ENCODE results near the gene ACR.
A peak's percentile ranks its signal among the peaks of the same experiment; 100 is the strongest.
"Not testable (repeated sequence)": the region's sequence is repeated elsewhere in the genome, so short reads cannot be mapped to it uniquely, and the experiment has no call there.

ACR gene

DNA sequence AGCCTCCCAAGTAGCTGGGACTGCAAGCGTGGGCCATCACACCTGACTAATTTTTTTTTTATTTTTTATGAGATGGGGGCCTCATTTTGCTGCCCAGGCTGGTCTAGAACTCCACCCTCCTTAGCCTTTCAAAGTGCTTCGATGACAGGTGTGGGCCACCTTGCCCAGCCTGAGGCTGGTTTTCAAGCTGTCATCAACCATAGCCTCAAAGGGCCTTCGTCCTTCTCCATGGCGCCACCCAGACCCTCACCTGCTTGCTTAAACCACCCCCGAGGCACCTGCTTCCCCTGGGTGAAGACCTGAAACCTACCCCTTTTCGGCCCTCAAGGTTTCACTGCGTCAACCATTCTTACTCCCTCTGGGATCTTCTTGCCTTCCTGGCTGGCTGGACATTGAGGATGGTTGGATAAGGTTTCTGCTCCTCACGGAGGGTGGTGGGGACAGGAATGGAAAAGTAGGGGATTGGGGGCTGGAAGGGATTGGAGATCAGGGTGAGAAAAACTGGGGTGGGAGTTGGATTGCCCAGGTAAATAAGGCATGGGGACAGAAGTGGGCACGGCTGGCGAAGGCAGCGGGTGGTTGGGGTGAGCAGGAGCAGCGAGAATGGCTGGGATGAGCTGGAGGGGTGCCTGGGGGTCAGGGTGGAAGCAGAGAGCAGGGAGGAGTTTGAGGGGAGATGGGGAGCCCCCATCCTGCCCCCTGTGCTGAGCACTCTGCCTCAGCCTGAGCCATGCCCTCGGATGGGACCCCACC lies 2.8 kb upstream of the ACR start:
- DNase-seq = no peak

DNA sequence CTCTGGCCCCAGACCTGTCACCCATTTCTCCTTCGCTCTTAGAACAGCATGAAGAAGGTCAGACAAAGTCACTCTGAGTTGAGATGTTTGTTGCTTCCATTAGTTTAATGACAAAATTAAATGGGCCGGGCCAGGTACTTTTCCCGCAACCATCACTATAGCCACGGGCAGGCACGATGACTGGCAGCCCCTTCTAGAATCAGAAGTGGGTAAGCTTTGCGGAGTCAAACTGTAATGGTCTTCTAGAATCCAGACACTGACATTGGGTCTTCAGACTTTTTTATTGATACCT lies 2.3 kb upstream of the ACR start:
- no peak for DNase-seq

DNA sequence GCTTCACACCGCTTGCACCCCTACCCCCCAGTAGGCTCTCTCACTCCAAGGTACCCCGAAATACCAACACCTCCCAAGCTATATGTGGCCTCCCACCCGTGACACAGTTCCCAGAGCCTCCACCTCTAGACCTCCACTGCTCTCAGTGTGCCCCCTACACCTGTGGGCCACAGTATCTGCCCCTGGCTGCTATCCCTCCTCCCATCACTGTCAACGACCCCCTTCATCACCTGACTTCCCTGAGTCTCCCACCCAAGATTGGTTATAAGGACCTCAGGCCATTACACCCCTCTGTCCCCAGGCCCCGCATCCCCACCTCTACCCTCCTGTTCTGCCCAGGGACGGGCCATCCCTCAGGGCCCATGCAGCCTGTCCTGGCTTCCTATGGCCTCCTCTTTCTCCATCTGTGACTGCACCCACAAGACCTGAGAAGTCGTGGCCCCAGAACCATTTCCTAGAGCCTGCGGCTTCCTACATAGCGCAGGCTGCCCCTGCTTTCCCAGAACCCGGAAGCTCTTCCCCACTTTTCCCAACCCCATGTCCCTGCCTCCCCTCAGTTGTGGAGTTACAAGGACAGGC lies 734 bp downstream of the ACR start:
- DNase-seq = no peak

DNA sequence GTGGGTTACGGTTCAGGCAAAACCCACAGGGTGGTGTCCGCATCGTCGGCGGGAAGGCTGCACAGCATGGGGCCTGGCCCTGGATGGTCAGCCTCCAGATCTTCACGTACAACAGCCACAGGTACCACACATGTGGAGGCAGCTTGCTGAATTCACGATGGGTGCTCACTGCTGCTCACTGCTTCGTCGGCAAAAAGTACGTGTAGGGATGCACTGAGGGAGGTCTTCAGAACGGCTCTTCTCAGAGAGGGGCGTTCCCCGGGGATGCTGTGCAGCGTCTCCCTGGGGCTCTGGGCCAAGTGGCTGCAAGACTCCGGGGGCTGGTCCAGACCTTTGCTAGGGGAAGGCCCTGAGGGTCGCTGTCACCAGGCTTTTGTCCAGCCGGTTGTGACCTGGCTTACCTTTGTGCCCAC lies 1.3 kb downstream of the ACR start:
- DNase-seq = no peak

DNA sequence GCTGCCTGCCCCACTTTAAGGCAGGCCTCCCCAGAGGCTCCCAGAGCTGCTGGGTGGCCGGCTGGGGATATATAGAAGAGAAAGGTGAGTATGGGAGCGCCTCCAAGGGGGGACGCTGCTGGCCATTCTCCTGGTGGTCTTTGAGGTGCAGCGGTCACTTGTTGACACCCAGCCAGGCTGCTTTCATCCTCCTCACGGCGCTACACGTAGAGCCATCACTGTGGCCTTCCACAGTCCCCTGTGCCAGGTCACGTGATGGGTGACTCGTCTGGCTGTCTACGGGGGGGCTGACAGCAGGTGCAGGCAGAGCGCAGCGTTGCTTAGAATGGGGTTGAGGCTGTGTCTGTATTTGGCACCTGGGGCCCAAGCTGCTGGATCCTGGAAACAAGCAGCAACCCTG lies 1.9 kb downstream of the ACR start:
- no peak for DNase-seq

DNA sequence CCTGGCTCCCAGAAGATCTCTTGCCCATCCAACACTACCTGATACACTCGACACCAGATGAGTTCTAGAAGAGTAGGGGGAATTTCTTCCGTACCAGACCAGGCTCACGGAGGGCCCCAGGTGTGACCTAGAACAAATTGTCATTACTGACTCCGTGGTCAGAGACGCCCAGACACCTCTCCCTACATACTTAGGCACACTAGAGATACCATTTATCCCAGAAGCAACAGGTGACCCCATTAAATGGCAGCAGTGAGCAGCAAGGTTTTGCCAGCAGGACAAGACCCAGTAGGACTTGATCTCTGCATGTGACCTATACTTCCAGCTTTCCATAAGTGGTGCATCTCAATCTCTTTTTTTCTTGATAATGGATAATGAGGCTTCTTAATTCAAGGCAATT lies 2.7 kb downstream of the ACR start:
- not testable (repeated sequence) for DNase-seq

DNA sequence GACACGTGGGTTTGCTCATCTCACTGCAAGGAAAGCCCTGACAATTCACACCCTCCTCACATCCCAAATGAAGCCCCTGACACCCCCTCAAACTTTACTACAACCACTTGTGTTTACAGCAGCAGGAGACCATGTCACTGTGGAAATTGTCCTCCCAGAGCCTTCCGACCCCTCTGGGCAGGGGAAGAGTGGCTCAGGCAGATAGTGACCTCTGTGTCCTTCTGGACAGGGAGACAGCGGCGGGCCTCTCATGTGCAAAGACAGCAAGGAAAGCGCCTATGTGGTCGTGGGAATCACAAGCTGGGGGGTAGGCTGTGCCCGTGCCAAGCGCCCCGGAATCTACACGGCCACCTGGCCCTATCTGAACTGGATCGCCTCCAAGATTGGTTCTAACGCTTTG lies 6.4 kb downstream of the ACR start:
- not testable (repeated sequence) for DNase-seq

DNA sequence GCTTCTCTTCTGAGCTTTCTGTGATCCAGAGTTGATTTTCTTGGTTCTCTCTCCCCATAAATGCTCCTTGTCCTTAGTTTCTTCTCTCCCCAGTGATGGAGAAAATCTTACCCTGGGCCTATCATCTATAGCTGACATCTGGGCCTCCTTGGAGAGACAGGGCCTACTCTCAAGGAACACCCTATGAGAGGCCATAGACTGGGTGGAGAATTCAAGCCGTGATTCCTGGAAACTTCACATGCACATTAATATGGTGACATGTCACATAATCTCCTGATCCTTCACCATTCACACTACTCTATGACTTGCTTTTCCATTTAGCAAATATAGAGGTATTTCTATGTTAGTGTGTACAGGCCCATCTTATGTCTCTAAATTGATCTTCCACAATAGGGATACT lies 9.5 kb downstream of the ACR start:
- not testable (repeated sequence) for DNase-seq

DNA sequence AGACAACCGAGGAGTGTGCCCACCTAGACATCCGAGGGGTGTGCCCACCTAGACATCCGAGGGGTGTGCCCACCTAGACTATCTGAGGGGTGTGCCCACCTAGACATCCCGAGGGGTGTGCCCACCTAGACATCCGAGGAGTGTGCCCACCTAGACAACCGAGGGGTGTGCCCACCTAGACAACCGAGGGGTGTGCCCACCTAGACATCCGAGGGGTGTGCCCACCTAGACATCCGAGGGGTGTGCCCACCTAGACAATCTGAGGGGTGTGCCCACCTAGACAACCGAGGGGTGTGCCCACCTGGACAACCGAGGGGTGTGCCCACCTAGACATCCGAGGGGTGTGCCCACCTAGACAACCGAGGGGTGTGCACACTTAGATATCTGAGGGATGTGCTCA lies 10.6 kb downstream of the ACR start:
- not testable (repeated sequence) for DNase-seq

DNA sequence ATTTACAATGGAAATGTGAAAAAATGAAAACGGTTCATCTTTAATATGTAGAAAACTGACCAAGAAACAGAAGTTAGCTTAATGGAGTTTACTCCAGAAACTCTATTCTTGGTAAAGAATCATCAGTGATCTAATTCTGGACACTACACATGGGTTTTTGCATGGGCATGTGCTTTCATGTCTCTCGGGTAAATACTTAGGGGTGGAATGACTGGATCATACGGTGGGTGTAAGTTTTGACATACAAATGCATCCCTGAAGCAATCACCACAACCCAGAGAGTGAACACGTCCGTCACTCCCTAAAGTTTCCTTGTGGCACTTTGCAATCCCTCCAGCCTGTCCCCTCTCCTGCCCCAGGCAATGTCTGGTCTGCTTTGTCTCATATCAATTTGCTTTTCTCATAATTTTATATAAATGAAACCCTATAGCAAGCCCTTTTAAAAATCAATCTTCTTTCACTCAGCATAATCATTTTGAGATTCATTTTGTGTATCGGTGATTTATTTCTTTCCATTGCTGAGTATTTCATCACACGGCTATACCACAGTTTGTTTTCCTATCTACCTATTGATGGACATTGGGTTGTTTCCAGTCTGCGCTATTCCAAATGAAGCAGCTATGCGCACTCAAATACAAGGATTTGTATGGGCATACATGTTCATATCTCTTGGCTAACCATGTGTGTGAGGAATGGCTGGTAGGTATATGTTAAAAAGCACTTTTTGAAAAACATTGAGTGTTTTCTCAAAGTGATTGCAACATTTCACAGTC lies 11.5 kb downstream of the ACR start:
- DNase-seq = not testable (repeated sequence)

DNA sequence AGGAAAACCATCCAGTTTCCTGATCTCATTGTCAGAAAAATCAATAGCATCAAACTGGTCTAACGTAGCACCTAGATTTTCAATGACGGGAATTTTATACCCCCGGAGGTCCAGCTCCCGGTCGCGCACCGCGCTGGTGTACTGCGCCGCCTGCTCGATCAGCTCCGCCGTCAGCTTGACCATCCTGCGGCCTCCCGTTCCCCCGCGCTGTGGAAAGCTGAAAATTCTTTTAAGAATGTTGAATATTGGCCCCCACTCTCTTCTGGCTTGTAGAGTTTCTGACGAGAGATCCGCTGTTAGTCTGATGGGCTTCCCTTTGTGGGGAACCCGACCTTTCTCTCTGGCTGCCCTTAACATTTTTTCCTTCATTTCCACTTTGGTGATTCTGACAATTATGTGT lies 17.2 kb downstream of the ACR start:
- DNase-seq = not testable (repeated sequence)

DNA sequence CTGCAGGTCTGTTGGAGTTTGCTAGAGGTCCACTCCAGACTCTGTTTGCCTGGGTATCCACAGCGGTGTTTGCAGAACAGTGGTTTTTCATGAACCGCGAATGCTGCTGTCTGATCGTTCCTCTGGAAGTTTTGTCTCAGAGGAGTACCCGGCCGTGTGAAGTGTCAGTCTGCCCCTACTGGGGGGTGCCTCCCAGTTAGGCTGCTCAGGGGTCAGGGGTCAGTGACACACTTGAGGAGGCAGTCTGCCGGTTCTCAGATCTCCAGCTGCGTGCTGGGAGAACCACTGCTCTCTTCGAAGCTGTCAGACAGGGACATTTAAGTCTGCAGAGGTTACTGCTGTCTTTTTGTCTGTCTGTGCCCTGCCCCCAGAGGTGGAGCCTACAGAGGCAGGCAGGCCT lies 18.4 kb downstream of the ACR start:
- not testable (repeated sequence) for DNase-seq

DNA sequence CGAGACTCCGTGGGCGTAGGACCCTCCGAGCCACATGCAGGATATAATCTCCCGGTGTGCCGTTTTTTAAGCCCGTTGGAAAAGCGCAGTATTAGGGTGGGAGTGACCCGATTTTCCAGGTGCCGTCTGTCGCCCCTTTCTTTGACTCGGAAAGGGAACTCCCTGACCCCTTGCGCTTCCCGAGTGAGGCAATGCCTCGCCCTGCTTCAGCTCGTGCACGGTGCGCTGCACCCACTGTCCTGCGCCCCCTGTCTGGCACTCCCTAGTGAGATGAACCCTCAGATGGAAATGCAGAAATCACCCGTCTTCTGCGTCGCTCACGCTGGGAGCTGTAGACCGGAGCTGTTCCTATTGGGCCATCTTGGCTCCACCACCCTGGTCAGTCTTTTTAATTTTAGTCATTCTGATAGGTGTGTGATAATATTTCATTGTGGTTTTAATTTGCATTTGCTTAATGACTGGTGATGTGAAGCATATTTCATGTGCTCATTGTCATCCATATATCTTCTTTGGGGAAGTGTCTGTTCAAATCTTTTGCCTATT lies 19.0 kb downstream of the ACR start:
- DNase-seq = not testable (repeated sequence)

DNA sequence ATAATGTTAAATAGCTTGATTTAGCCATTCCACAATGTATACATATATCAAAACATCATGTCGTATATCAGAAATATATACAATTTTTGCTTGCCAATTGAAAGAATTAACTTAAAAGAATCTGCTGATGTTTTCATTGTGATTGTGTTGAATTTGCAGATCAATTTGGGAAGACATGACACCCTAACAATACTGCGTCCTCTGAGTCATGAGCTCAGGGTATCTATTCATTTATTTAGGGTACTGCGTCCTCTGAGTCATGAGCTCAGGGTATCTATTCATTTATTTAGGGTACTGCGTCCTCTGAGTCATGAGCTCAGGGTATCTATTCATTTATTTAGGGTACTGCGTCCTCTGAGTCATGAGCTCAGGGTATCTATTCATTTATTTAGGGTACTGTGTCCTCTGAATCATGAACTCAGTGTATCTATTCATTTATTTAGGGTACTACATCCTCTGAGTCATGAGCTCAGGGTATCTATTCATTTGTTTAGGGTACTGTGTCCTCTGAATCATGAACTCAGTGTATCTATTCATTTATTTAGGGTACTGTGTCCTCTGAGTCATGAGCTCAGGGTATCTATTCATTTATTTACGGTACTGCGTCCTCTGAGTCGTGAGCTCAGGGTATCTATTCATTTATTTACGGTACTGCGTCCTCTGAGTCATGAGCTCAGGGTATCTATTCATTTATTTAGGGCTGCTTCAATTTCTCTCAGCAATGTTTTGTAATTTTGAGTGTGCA lies 21.8 kb downstream of the ACR start:
- DNase-seq = not testable (repeated sequence)

DNA sequence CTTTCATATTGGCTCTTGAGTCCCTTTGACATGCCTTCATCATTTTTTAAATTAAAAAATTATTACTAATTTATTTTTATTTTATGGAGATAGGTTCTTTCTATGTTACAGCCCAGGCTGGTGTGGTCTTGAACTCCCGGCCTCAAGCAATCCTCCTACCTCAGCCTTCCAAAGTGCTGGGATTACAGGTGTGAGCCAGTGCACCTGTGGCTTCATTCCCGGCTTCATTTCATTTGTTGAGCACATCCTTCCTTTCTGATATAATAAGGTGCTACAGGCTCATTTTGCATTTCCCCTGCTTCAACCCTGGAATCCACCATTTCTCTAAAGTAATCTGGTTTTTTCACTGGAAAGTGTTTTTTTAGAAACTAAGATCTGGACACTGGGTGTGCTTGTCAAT lies 23.8 kb downstream of the ACR start:
- not testable (repeated sequence) for DNase-seq

DNA sequence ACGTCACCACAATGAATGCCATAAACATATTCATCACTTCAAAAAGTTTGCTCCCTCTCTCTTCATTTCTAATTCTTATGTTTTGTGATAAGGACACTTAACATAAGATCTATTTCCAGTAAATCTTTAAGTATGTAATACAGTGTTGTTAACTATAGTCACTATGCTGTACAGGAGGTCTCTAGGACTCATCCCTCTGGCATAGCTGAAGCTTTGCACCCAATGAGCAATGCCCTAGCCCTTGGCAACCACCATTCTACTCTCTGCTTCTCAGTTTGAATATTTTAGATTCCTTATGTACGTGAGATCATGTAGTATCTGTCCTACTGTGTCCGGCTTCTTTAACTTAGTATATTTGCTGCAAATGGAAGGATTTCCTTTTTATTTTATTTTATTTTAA lies 26.3 kb downstream of the ACR start:
- DNase-seq = not testable (repeated sequence)

DNA sequence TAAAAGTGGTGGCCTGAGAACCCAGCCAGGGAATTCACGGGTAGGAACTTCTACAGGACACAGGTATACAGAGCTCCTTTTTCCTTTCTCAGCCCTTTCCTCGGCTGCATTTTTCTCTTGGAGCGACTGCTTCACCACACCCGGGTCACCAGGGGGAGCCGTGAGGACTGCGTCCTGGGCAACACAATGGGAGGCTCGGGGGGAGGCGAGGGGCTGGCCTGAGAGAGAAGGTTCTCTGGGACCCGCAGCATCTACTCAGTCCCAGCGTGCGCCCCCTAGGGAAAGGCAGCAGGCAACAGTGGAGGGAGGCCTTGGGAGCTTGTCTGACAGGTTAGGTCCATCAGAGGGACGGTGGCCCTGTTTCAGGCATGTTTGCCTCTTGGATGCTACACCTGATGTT lies 37.1 kb downstream of the ACR start:
- peak; percentile 63 for DNase-seq

DNA sequence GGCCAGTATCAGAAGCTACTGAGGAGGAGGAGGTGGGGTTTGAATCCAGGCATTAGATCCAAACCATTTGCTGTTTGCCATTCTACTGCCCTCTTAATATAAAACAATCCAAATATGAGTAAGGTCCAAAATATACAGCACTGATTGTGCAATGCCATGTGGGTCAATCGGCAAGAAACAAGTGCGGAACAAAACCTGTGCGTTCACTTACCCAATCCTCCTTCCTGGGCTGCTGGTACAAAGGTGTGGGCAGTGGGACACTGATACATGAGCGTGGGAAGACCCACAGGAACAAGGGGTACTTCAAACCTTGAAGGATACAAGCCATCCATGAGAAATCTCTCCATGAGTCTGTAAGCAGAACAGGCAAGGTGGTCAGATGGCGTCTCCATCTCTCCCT lies 39.6 kb downstream of the ACR start:
- DNase-seq = not testable (repeated sequence)

DNA sequence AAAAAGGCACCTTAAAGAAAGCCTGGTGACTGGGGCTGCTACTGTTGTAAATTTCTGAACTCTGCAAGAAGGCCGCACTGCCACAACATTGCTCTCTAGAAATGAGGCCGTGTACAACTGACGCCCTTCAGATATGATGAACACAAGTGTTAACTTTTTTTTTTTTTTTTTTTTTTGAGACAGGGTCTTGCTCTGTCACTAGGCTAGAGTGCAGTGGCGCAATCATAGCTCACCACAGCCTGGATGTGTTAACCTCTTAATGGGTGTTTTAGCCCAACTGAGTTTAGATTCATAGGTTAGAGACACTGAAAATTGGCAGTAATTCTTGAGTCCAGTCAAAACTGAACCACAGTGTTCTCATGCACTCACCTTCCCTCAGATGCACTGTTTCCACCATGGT lies 42.2 kb downstream of the ACR start:
- DNase-seq = not testable (repeated sequence)

DNA sequence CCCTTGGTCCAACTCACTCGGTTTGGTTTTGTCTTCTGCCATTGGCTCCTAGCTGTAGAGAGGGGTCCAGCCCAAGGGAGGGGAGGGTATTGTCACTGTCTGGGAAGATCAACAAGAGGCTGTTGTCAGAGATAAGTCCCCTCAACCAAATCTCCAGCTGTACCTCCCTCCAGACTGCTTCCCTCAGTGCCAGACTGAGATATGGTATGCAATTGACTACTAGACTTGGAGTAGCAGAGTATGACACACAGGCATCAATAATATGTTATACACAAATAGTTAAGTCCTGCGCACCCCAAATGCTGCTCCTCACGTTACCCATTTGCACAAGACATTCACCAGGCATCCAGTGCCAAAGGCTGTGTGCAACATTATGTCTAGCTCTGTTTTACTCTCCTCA lies 44.2 kb downstream of the ACR start:
- not testable (repeated sequence) for DNase-seq

DNA sequence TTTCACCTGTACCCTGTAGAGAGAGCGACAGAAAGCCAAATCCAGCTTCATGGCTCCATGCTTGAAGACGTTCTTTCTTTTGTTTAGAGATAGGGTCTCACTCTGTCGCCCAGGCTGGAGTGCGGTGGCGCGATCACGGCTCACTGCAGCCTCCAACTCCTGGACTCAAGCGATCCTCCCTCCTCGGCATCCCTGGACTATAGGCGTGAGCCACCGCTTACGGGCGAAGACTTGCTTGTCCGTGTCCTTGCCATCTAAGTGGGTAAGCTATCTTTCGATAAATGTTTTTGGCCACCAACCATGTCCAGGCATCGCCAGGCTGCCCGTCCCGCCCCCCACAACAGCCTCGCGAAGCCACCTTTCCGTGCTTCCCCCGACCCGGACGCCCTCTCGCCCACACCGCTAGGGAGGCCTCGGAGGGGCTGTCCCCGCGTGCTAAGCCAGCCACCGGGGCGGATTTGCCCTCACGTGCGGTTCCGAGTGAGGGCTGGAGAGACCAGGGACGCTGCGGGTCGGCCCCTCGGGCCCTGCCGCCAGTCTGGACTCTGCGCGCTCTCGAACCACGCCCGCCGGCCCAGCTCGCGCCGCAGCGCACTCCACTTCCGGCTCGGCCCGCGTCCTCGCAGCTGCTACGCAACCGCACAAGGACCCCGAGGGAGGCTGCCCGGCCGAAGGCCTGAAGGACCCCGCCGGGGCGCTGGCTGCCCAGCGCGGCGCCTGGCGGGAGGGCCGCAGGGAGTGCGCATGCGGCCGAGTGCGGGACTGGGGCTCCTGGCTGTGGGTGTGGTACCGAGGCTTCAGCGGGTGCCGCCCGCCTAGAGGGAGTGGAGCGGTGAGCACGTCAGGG lies 45.3 kb downstream of the ACR start, which contains the start of gene RABL2B:
TSS of gene RABL2B (minus strand) at position 604 of the 847 bp plus-strand sequence. CDS start 1,342 bp downstream, outside the sequence.
- peak; percentile 58 for DNase-seq

DNA sequence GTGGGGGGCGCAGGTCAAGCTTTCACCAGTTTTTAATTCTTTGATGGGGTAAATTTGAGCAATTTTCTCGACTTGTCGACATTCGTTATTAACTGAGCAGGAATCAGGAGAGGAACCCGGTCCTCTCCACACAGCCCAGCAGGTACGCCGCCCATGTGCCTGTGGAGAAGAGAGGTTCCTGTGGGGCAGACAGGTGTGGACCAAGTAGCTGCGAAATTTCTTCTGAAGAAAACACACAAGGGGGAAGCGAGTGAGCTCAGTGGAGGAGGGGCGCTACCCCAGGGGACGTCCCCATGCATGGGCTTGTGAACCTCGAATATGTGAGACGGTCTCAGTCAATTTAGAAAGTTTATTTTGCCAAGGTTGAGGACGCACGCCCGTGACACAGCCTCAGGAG lies 45.9 kb downstream of the ACR start:
- DNase-seq = not testable (repeated sequence)
